HG02870 (cell line): ENCODE measurements around the gene NSL1.

Experiments
- ATAC-seq: cut with Tn5 transposase; IDR thresholded peaks from one replicate; pipeline ENCODE4 v1.9.1; 2021; ENCODE audit warnings: mild to moderate bottlenecking, moderate library complexity; ENCODE audit not compliant: unreplicated experiment

NSL1 gene, protein sequence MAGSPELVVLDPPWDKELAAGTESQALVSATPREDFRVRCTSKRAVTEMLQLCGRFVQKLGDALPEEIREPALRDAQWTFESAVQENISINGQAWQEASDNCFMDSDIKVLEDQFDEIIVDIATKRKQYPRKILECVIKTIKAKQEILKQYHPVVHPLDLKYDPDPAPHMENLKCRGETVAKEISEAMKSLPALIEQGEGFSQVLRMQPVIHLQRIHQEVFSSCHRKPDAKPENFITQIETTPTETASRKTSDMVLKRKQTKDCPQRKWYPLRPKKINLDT

DNA sequence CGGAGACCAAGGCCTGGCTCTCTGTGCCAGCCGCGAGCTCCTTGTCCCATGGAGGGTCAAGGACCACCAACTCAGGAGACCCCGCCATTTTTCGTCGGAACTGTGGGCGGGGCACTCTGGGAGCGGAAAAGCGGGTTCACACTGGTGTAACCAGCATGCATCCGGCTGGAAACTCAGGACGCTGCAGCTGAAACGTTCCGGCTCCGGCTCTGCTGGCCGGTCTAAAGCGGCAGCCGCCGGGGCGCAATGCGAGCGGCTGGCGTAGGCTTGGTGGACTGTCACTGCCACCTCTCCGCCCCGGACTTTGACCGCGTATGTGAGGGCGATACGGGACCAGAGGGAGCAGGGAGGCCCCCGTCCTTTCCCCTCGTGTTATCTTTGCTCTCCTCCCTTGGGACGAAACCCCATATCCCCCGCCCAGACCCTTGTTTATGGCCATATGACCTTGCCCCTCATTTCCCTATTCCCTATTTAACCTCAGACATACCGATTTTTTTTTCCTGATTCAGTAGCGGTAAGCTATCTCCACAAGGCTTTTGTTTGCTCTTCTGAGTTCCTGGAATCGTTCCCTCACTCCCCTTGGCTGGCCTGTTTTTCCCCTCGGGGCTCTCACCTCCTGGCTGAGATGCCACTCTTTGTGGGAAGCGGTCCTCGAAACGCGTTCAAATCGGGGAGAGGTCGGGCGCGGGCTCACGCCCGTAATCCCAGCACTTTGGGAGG is at the start of gene NSL1, which contains the start of gene TATDN3:
TSS of gene NSL1 (minus strand) at position 102 of the 720 bp plus-strand sequence. CDS start at position 88, 14 bp downstream.
TSS of gene TATDN3 (plus strand) at position 219 of the 720 bp plus-strand sequence. CDS start at position 247, 28 bp downstream.
- ATAC-seq = peak; percentile 53

DNA sequence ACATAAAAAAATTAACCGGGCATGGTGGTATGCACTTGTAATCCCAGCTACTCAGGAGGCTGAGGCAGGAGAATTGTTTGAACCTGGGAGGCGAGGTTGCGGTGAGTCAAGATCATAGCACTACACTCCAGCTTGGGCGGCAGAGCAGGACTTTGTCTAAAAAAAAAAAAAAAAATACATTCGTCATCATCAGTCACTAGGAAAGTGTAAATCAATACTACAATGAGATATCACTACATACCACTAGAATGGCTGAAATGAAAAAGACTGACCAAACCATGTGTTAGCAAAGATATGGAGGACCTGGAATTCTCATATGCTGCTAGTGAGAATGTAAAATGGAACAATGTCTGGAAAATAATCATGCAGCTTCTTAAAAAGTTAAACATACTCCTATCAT is 46.6 kb upstream of the NSL1 start:
- ATAC-seq = no peak

DNA sequence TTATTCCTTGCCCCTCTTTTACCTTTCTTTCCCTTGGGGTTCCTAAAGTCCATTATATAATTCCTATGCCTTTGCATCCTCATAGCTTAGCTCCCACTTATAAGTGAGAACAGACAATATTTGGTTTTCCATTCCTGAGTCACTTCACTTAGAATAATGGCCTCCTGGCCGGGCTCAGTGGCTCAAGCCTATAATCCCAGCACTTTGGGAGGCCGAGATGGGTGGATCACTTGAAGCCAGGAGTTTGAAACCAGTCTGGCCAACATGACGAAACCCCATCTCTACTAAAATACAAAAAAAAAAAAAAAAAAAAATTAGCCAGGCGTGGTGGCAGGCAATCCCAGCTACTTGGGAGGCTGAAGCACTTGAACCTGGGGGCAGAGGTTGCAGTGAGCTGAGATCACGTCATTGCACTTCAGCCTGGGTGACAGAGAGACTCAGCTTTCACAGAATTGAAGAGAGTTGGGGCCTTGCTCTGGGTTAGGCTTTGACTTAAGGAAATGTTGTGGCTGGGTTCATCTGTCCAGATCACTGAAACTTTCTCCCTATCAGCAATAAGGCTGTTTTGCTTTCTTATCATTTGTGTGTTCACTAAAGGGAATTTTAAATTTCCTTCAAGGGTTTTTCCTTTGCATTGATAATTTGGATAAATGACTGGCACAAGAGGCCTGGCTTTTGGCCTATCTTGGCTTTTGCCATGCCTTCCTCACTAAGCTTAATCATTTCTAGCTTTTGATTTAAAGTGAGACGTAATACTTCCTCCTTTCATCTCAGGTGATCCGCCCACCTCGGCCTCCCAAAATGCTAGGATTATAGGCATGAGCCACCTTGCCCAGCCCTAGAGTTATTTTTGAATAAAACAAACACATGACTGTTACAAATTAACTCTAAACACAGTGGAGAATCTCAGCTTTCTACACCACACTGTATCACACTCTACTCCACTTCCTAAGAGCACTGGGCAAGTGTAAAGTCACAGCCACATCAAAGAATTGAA is 41.9 kb upstream of the NSL1 start:
- ATAC-seq = peak; percentile 70

DNA sequence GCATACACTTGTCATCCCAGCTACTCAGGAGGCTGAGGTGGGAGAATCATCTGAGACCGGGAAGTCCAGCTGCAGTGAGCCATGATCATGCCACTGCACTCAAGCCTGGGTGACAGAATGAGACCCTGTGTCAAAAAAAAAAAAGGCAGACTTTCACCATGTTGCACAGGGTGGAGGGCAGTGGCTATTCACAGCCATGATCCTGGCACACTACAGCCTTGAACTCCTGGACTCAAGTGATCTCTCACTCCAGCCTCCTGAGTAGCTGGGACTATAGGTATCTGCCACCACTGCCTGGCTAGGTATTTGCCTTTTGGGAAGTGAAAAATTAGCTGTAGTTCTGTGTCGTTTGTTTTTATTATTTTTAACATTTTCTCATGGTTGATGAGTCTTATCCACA is 36.8 kb upstream of the NSL1 start:
- no peak for ATAC-seq

DNA sequence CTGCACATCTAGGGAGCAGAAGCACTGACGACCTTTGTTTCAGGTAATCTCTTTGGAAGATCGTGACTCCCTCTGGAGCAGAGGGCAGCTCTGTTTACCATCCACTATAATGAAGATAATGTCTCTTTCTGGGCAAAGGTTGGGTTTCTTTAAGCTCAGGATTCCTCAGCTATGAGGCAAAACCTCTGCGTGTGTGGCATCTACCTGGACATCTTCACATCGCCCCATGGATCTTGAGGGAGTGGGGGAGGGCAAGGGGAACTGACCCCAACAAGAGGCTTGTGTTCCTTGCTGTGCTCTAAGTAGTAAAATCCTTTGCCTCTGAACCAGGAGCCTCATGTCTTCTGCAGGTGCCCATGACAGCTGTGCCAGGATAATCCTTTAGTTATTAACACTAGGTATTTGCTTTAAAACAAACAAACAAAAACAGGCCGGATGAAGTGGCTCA is 36.3 kb upstream of the NSL1 start:
- ATAC-seq = no peak

DNA sequence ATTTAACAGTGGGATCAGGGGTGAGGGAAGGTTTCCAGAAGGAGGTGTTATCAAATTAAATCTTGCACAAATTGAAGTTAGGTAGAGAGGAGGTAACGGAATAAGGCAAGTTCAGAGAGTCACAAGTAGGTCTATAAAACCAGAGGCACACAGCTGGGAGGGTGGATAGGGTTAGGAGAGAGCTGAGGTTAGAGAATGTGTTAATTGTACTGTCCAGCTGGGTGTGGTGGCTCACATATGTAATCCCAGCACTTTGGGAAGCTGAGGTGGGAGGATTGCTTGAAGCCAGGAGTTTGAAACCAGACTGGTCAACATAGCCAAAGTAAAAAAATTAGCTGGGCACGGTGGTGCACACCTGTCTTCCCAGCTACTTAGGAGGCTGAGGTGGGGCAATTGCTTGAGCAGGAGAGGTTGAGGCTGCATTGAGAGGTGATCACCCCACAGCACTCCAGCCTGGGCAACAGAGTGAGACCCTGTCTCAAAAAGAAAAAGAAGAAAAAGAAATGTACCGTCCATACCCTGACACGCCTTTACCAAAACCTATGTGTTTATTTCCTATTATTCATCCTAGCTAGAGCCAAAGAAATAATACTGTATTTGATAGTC is 35.7 kb upstream of the NSL1 start:
- no peak for ATAC-seq

DNA sequence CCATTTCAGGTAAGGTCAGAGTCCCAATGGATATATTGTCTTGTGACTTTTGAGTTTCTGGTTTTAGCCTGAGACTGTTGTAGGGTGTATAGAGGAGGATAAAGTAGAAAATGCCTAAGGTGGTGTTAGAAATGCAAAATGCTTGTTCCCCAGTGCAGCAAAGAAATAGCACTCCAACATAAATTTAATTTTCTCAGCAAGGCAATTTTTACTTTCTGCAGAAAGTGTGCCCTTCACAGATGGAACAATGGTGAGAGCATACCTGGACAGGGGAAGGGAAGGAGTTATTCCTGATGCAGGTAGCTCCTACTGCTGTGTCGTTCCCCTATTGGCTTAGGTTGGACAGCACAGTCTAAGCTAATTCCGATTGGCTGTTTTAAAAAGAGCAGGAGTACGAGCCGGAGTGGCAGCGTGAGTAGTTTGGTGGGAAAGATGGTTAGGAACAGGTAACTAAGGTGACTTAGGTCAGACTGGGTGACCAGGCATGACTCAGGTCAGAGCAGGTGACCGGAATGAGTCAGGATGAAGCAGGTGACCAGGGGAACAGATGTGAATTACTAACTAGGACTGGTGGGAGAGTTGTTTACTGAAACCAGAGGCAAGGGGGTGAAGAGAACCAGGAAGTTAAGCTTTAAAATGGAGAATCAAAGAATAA is 34.3 kb upstream of the NSL1 start:
- ATAC-seq = no peak

DNA sequence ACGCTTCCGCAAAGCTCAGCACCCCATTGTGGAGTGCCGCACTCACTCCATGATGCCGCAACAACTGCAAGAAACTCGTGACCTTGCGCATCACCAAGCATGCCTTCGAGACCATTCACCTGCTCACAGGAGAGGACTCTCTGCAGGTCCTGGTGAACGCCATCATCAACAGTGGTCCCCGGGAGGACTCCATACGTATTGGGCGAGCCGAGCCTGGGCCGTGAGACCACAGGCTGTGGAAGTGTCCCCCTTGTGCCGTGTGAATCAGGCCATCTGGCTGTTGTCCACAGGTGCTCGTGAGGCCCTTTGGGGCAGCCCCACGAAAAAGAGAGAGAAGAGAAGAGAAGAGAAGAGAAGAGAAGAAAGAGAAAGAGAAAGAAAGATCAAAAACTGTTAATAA is 32.6 kb upstream of the NSL1 start:
- no peak for ATAC-seq

DNA sequence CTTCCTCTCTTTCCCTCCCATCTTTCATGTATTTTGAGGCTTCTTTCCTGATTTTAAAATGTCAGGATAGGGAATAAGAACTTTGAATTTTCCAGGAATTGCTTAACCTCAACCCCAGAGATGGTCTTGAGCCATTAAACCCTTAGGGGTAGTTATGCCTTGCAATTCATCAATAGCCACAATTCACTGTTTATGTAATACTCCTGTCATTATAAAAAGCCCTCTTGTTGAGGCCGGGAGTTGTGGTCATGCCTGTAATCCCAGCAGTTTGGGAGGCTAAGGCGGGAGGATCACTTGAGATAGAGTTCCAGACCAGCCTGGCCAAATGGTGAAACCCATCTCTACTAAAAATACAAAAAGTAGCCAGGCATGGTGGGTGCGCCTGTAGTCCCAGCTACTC is 31.4 kb upstream of the NSL1 start:
- ATAC-seq = no peak

DNA sequence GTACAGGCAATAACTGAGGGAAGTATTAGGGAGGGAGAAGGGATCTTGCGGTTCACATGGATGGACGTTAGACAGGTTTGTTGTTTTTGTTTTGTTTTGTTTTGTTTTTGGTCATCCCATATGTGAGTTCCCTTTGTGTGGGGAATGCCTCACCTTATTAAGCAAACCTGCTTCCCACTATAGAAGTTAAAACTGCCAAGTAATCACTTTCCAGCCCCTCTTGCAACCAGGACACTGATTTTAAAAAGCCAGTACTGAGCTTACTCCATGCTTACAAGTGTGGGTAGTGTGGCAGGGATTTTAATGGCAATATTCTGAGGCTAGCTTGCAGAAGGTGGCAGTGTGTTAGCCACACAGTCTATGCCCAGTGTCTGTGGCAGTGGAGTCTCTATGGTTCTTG is 29.4 kb upstream of the NSL1 start:
- ATAC-seq = no peak

DNA sequence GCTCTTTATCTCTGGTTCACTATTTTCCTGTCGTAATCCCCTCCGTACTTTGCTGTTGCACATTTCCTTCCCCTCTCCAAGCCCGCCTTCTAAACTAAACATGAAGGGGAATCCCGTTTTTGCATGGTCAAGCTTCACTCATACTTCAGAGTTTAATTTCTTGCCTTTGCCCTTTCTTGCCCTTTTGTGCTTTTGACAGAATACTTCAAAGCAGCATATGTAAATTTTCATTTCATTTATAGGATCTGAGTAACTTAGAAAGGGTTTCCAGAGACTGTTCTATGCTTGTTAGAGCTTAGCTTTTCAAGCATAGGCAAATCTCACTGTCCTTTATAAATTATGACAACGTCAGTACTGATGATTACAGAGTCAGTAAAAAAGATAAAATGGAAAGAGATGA is 28.1 kb upstream of the NSL1 start:
- ATAC-seq = peak; percentile 76

DNA sequence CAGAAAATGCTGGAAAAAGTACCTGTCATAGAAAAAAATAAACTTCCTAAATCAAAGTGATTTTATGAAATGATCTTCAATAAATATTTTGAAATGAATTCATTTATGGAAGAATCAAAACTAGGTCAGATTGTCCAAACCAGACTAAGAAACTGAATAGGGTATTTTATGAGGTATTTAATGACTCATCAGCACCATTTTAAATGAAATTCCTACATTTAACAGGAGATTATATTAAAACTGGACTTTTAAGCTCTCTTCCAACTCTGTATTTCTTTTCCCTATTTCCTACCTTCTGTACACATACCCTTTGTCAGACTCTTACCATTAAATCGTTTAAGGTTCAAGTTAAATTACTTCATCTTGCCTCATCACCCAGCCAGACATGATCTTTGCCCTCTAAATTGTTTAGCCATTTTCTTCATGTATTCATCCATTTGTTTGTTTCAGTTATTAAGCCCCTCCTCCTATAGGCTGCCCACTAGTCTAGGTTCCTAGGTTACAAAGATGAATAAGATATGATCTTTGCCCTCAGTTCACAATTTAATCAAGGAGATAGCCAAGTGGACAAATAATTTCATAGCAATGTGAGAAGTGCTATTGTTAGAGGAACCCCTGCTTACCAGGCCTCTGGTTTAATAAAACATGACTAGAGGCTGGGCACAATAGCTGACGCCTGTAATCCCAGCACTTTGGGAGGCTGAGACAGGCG is 25.1 kb upstream of the NSL1 start:
- ATAC-seq = no peak

DNA sequence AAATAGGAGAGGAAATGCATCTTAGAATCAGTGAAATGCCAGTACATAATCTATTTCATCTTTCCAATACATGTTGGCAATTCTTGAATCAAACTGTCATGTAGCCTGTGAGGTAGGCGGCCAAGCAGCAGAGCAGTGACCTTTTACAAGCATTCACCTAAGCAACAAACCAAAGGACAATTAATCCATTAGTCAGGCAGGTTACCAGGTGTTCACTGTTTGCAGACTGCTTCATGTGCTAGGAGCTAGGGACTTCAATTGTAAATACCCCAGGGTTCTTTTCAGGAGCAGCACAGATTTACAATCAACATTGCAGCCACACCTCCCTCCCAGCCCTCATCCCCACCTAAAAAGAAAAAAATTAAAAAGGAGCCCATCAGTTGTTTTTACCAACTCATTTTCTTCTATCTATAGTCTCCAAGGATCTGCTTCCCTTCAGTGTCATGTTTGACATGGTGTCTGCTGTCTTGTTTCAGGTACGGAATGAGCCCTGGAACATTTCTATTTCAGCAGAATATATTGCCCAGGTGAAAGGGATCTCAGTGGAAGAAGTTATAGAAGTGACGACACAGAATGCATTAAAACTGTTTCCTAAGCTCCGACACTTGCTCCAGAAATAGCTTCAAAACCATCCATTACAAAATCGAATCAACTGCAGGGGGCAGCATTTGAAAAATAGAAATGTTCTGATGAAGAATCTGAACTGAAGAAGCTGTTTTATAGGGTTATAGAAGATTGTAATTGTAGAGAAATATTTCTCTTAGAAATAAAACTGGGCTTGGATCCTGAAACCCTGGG is 23.2 kb upstream of the NSL1 start:
- no peak for ATAC-seq

DNA sequence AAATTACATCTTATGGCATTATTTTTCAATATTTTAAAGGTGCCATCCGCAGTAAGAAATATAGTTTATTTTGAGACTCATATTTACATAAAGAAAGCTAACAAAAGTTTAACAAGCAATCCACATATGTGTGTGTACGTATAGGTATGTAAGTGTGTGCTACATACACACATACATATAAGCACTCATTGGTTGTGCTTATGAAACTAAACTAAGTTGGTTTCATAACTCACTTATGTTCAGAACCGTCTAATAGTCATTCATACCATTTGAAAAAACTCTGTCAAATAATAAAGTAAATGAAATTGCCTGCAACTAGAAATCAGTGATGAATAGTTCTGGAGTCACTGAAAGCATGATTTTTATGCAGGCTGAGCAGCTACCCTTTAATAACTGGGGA is 14.2 kb upstream of the NSL1 start:
- ATAC-seq = no peak

DNA sequence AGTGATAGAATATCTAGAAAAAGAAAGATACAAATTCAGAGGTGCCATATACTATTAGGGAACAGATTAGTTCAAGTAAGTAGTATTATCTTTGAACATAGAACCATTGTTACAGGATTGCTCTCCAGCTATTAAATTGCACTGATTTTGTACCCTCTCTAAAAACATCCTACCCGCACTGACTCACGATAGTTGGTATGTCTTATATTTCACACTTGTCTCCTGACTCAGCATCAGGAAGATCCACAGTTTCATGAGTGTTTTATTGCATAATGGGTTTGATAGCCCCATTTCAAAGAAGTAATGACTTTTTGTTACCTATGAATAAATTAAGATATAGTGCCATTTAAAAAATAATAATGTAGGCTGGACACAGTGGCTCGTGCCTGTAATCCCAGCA is 6.1 kb upstream of the NSL1 start:
- no peak for ATAC-seq

DNA sequence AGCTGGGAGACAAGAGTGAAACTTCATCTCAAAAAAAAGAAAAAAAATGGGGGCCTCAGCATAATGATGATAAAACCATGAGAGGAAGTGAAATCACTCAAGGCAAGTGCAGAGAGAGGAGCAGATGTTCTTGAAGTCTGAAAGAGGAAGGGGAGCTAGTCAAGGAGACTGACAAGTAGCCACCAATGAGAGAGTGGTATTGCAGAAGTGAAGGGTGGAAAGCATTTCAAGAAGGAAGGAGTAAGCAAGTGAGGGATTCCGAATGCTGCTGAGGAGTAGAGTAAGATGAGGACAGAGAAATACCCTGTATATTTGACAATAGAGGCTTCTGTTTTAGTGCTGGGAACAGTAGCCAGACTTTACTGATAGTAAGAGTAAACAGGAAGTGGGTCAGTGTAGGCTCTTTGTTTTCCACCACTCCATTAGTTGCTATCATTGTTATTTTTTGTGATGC is 3.0 kb upstream of the NSL1 start:
- ATAC-seq = peak; percentile 91

DNA sequence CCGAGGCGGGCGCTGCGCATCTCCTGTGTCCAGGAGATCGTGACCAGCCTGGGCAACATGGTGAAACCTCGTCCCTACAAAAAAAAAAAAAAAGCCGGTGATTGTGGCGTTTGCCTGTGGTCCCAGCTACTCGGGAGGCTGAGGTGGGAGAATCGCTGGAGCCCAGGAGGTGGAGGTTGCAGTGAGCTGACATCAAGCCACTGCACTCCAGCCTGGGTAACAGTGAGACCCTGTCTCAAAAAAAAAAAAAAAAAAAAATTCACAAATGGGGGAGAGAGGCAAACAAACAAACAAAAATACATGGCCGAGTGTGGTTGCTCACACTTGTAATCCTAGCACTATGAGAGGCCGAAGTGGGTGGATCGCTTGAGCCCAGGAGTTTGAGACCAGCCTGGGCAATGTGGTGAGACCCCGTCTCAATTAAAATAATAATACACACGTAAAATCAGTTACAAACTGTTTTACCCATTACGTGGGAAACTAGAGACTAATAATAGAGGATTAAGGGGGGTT is 875 bp upstream of the NSL1 start:
- ATAC-seq = no peak

DNA sequence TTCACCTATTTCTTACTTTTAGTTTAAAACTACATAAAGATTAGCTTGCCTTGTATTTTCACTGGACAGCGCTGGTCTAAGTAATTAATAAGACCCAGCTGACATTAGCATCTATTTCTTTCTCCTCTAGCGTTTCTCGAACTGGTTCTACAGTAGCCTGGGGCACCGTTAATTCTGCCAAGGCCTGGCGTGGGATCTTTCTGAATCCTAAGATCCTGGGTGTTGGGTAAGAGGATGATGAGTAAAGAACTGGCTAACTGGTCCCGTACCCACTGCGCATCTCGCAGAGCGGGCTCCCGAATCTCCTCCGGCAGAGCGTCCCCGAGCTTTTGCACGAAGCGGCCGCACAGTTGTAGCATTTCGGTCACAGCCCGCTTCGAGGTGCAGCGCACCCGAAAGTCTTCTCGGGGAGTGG is 309 bp downstream of the NSL1 start:
- ATAC-seq = peak; percentile 10
